GM19240 (cell line): ENCODE measurements around the gene SF3B5.
A peak's percentile ranks its signal among the peaks of the same experiment; 100 is the strongest.
"Not testable (repeated sequence)": the region's sequence is repeated elsewhere in the genome, so short reads cannot be mapped to it uniquely, and the experiment has no call there.

Experiments used
- DNase-seq: peaks from one replicate; pipeline ENCODE4 v3.0.0; 2011; ENCODE audit warnings: low spot score; ENCODE audit not compliant: insufficient read length

The SF3B5 gene

GRCh38 chr6:144104898-144105487 lies 9.6 kb upstream of the SF3B5 start:
- peak; percentile 31 for DNase-seq

GRCh38 chr6:144104488-144104887 lies 9.1 kb upstream of the SF3B5 start:
- no peak for DNase-seq

- DNase-seq: no peak
Measured at GRCh38 chr6:144103026-144103563, 7.7 kb upstream of the SF3B5 start.

- DNase-seq: no peak
Measured at GRCh38 chr6:144098993-144099392, 3.6 kb upstream of the SF3B5 start.

GRCh38 chr6:144094731-144095133 lies 641 bp downstream of the SF3B5 start:
- DNase-seq: no peak

DNA sequence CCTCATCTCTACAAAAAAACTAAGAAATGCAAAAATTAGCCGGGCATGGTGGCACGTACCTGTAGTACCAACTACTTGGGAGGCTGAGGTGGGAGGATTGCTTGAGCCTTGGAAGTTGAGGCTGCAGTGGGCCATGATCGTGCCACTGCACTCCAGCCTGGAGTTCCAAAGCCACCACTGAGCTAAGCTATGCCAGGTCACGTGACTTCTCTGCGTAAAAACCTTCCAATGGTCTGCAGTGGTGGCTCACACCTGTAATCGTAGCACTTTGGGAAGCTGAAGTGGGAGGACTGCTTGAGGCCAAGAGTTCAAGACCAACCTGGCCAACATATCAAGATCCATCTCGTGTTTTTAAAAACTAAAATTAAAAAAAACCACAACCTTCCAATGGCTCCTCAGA lies 1.7 kb downstream of the SF3B5 start:
- no peak for DNase-seq

GRCh38 chr6:144093236-144093635 lies 2.1 kb downstream of the SF3B5 start:
- DNase-seq: no peak

- no peak for DNase-seq
Measured at GRCh38 chr6:144090384-144090783, 5.0 kb downstream of the SF3B5 start.

GRCh38 chr6:144087789-144088426 lies 7.5 kb downstream of the SF3B5 start:
- DNase-seq: no peak

GRCh38 chr6:144086959-144087358 lies 8.4 kb downstream of the SF3B5 start:
- no peak for DNase-seq

- DNase-seq: no peak
Measured at GRCh38 chr6:144083172-144083571, 12.2 kb downstream of the SF3B5 start.

GRCh38 chr6:144082412-144082811 lies 13.0 kb downstream of the SF3B5 start:
- not testable (repeated sequence) for DNase-seq

- DNase-seq: no peak
Measured at GRCh38 chr6:144077871-144078270, 17.5 kb downstream of the SF3B5 start.

DNA sequence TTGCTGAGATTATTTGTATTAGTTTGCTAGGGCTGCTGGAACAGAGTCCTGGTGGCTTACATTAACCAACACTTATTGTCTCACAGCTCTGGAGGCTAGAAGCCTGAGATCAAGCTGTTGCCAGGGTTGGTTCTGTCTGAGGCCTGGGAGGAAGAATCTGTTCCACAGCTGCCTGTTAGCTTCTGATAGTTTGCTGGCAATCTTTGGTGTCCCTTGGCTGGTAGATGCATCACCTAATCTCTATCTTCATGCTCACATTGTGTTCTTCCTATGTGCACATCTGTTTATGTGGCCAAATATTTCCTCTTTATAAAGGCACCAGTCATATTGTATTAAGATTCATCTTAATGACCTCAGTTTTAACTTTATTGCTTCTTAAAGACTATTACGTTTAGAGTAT lies 19.5 kb downstream of the SF3B5 start:
- no peak for DNase-seq

- DNase-seq: no peak
Measured at GRCh38 chr6:144075187-144075586, 20.2 kb downstream of the SF3B5 start.

DNA sequence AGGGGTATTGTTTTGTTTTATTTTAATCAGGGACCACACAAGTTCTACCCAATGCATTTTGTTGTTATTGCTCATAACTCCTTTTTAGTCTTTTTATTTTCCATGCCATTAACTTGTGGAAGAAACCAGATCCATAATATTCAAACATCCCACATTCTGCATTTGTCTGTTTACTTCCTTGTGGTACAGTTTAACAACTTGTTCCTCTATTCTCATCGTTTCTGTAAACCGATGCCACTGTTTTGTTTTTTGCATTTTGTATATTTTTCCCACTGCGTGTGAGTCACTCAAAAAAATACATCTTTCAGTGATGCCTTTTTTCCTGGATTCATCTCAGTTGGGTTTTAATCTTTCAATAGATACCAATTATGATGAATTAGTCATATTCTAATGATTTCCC lies 22.3 kb downstream of the SF3B5 start:
- DNase-seq: no peak

GRCh38 chr6:144069506-144069905 lies 25.9 kb downstream of the SF3B5 start:
- no peak for DNase-seq

DNA sequence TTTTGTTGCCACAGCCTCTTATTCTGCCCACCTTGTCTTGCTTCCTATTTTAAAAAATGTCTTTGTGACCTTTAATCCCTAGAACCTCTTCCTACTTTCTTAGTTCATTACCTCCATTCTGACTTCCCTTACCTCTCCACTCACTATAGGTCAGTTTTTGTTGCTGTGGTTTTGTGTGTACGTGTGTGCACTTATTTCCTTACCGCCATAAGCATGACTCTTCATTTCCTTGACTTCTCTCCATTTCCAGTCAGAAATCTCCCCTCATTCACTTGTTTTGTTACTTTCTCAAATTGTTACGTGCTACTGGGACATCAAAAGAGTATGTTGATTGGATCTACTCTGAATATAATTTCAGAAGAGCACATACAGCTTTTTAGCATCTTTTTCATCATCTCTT lies 26.6 kb downstream of the SF3B5 start:
- no peak for DNase-seq

DNA sequence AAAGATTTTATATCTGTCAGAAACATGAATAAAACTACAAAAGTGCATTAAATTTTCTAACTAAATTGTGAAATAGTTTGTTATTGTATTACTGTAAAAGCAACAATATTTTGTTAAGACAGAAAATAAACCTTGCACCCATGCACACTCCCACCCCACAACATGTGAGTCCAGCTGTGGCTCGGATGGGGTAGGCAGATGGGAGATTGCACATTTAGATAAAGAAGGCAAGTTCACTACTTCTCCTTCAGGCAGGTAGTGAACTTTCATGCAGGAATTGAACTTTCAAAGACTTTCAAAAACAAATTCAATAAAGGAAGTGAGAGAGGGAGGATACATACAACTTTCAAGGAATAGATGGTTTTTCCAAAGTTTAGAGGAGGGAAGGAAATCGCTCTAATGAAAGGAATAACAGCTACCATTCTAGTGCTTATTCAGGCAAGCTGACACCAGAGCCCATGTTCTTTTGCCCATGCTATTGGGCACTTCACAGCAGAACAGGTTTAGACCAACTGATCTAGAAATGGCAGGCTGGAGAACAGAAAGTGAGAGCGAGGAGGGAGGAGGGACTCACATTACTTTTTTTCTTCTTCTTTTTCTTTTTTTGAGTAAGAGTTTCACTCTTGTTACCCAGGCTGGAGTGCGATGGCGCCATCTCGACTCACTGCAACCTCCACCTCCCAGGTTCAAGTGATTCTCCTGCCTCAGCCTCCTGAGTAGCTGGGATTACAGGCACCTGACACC lies 28.5 kb downstream of the SF3B5 start:
- peak; percentile 38 for DNase-seq

DNA sequence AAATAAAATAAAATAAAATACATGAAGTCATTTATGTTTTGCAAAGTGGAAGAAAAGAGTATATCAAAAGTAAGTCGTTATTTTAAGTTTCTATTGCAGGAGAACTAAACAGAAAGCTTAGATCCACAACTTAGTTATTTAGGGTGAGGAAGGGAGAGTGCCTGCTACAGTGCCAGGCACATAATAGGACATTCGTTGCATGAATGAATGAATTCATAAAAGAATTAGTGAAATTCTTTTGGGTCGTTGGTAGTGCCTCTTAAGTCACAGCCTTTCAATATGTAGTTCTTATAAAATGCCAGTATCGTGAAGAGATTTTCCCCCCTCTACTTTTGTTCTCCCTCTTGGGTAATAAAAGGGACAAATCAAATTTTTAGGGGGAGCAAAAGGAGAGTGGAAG lies 29.1 kb downstream of the SF3B5 start:
- no peak for DNase-seq

- DNase-seq: no peak
Measured at GRCh38 chr6:144065213-144065660, 30.1 kb downstream of the SF3B5 start.
